22Rv1 (cell line): ENCODE measurements around the gene ZNF423.

Experiments used
- CTCF ChIP-seq: fragments of 450-650 bp; IDR thresholded peaks from 2 replicates; pipeline ENCODE4 v1.5.1; 2017; ENCODE audit warnings: mild to moderate bottlenecking
- ZFX ChIP-seq: fragments of 450-650 bp; IDR thresholded peaks from 2 replicates; pipeline ENCODE4 v1.6.1; 2017; ENCODE audit warnings: antibody characterized with exemption, borderline replicate concordance

- no peak for TF ChIP-seq CTCF
- no peak for TF ChIP-seq ZFX
Observed at GRCh38 chr16:49608779-49609178, 247.1 kb downstream of the ZNF423 start.
